ENCODE measurements around the gene C1orf105. TPM values are rescaled to one million over a fixed set of nuclear protein-coding genes. Genes with fewer than 3 reads are reported as not detected.
A peak's percentile ranks its signal among the peaks of the same experiment; 100 is the strongest.

The C1orf105 gene
- polyA plus RNA-seq, 1 of the 3 experiments (the other 2 are of a cell fraction): not detected

DNA sequence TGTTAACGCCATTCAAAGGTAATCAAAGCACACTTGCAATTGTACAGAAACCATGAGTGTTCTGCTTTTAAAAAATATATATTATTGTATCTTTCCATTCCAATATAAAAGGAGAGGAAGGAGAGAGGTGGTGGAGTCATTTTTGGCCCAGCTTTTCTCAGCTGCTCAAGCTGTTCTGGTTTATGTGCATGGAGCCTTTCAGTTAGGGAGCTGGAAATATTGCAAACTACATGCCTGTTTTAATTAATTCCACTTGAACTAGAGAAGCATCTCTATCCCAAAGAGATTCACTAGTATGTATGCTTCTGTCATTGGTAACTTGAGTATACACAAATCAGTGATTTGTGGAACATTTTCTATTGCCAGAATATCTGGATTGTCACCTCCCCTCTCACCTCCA lies 28.5 kb upstream of the C1orf105 start:
- Histone ChIP-seq H3K9ac (no peak overlapping the region), H4K20me1 (ENCODE audit: insufficient read depth) (no peaks in the 10 kb centered on the region), H3K4me2 (no peak overlapping the region), H3F3A (replicated peaks; ENCODE audit: insufficient read depth) (peaks cover 5% of the 10 kb centered on the region), H3K36me3 (replicated peaks in 1 of 2; ENCODE audit: control insufficient read depth in 1 of 2, insufficient read depth in 2 of 2, low read length in 1 of 2) (peaks cover 0 to 5% of the 10 kb centered on the region in 2 experiments), H2AFZ (ENCODE audit: low read depth) (no peak overlapping the region), H3K27ac (ENCODE audit: low read depth in 2 of 2, low read length in 1 of 2) (peak overlapping the region in 1 of 2 experiments; percentile 94; a peak in 2 of 4 replicates), H3K79me2 (ENCODE audit: insufficient read depth) (no peaks in the 10 kb centered on the region), H3K9me2 (no peaks in the 10 kb centered on the region), H3K27me3 (ENCODE audit: insufficient read depth) (no peaks in the 10 kb centered on the region), H3K9me3 (no peaks in the 10 kb centered on the region), H3K4me3 (ENCODE audit: low read depth in 2 of 2, low read length in 1 of 2) (no peak overlapping the region), H3K4me1 (ENCODE audit: control insufficient read depth in 1 of 2, insufficient read depth in 2 of 2, low read depth in 1 of 2, low read length in 1 of 2) (peaks cover 6 to 23% of the 10 kb centered on the region in 2 experiments; a peak in 3 of 4 replicates)
- TF ChIP-seq MXI1 (IDR thresholded peaks at IDR 0.05; ENCODE audit: low read depth, low read length) (no peak), MEF2A (IDR thresholded peaks at IDR 0.05; ENCODE audit: borderline replicate concordance, low read depth) (no peak), RXRA (IDR thresholded peaks at IDR 0.05; ENCODE audit: borderline replicate concordance, low read depth) (no peak), SIN3A (IDR thresholded peaks at IDR 0.05; ENCODE audit: borderline replicate concordance, low read depth, low read length) (no peak)
- no peak for DNase-seq
- 97% methylated on average over 1 of the region's 1 CpG for WGBS (ENCODE audit: low lambda C conversion rate)
- POLR2A ChIA-PET: no interaction called here
- CTCF ChIA-PET: interaction anchor here (0.9 to 1.3 kb wide), 2 partner anchors 11 to 301 kb away, joined by 3 read pairs; no protein-coding TSS in a partner anchor

GRCh38 chr1:172393354-172393753 lies 27.1 kb upstream of the C1orf105 start:
- peaks cover 20 to 23% of the 10 kb centered on the region in 2 experiments for H3K4me1 ChIP-seq (ENCODE audit: control insufficient read depth in 1 of 2, insufficient read depth in 2 of 2, low read depth in 1 of 2, low read length in 1 of 2)
- POLR2A ChIA-PET: no interaction called here
- TF ChIP-seq, protein P1, sequence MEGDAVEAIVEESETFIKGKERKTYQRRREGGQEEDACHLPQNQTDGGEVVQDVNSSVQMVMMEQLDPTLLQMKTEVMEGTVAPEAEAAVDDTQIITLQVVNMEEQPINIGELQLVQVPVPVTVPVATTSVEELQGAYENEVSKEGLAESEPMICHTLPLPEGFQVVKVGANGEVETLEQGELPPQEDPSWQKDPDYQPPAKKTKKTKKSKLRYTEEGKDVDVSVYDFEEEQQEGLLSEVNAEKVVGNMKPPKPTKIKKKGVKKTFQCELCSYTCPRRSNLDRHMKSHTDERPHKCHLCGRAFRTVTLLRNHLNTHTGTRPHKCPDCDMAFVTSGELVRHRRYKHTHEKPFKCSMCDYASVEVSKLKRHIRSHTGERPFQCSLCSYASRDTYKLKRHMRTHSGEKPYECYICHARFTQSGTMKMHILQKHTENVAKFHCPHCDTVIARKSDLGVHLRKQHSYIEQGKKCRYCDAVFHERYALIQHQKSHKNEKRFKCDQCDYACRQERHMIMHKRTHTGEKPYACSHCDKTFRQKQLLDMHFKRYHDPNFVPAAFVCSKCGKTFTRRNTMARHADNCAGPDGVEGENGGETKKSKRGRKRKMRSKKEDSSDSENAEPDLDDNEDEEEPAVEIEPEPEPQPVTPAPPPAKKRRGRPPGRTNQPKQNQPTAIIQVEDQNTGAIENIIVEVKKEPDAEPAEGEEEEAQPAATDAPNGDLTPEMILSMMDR (IDR thresholded peaks at IDR 0.05): no peak
- no peak for TF ChIP-seq NFIC (IDR thresholded peaks at IDR 0.05; ENCODE audit: borderline replicate concordance)
- TF ChIP-seq MEF2A (IDR thresholded peaks at IDR 0.05; ENCODE audit: borderline replicate concordance, low read depth): no peak
- no peak for TF ChIP-seq TEAD4 (IDR thresholded peaks at IDR 0.05; ENCODE audit: borderline replicate concordance, insufficient read depth)
- no peak for TF ChIP-seq EP300 (IDR thresholded peaks at IDR 0.05; ENCODE audit: borderline replicate concordance in 1 of 2, low read depth in 1 of 2, low read length in 1 of 2)

More at GRCh38 chr1:172393354-172393753, 27.1 kb upstream of the C1orf105 start:
- H2AFZ ChIP-seq (ENCODE audit: low read depth): no peak overlapping the region
- CTCF ChIA-PET: no interaction called here
- no peak for DNase-seq
- no peaks in the 10 kb centered on the region for H3K9me3 ChIP-seq
- H3K9ac ChIP-seq: no peak overlapping the region
- H3K4me2 ChIP-seq: no peak overlapping the region
- 93% methylated on average over 5 of the region's 5 CpGs for WGBS (ENCODE audit: low lambda C conversion rate)
- H3K4me3 ChIP-seq (ENCODE audit: low read depth in 2 of 2, low read length in 1 of 2): no peak overlapping the region
- no peaks in the 10 kb centered on the region for H3K9me2 ChIP-seq
- H3K27me3 ChIP-seq (ENCODE audit: insufficient read depth): no peaks in the 10 kb centered on the region
- peaks cover 11% of the 10 kb centered on the region for H3F3A ChIP-seq (replicated peaks; ENCODE audit: insufficient read depth)
- H4K20me1 ChIP-seq (ENCODE audit: insufficient read depth): no peaks in the 10 kb centered on the region
- H3K27ac ChIP-seq (ENCODE audit: low read depth in 2 of 2, low read length in 1 of 2): no peak overlapping the region
- no peaks in the 10 kb centered on the region; the same call in 1 of the 2 replicates for H3K79me2 ChIP-seq (ENCODE audit: insufficient read depth)
- peaks cover 0 to 5% of the 10 kb centered on the region in 2 experiments for H3K36me3 ChIP-seq (replicated peaks in 1 of 2; ENCODE audit: control insufficient read depth in 1 of 2, insufficient read depth in 2 of 2, low read length in 1 of 2)

Measured in SK-N-SH (cell line).